Pancreas (tissue), 10 donors: Measurements from ENCODE around the gene LRP6. TPM values are rescaled to one million over a fixed set of nuclear protein-coding genes. Genes with fewer than 3 reads are reported as not detected.
A peak's percentile ranks its signal among the peaks of the same experiment; 100 is the strongest.
"Not testable (repeated sequence)": the region's sequence is repeated elsewhere in the genome, so short reads cannot be mapped to it uniquely, and the experiment has no call there.

Source experiments
- ATAC-seq, 4 donors: fragments of 200-7000 bp; cut with Tn5 transposase; one replicate each; pipeline versions ENCODE4 v1.8.0 to v1.9.1; 2020; ENCODE audit warnings: mild to moderate bottlenecking in 4 of 4, moderate library complexity in 4 of 4
- DNase-seq, 6 donors: peaks; one replicate each; pipeline ENCODE4 v3.0.0-alpha.2; 2020
- FAIRE-seq: peaks from 2 replicates; lab custom pipeline; 2012; peaks lifted over from hg19 to GRCh38; lab: Jason Lieb, UNC
- H3K27ac ChIP-seq, 4 donors: fragments of 200-600 bp; sonication (generic); 1 replicate in 3 of 4; 2 replicates in 1 of 4; pipeline versions ENCODE4 v1.5.0 to v1.8.0; 2020
- H3K27me3 ChIP-seq, 4 donors: fragments of 200-600 bp; one replicate each; pipeline ENCODE4 v1.8.0; 2021
- H3K36me3 ChIP-seq, 3 donors: fragments of 200-600 bp; sonication (generic) in 1 of 3; one replicate each; pipeline versions ENCODE4 v1.5.0 to v1.8.0; 2020 to 2021
- H3K4me1 ChIP-seq, 3 donors: fragments of 200-600 bp; one replicate each; pipeline ENCODE4 v1.8.0; 2021
- H3K4me3 ChIP-seq, 4 donors: fragments of 200-600 bp; sonication (generic) in 2 of 4; one replicate each; pipeline versions ENCODE4 v1.5.0 to v1.8.0; 2020 to 2021
- H3K9me3 ChIP-seq, 4 donors: fragments of 200-600 bp; one replicate each; pipeline ENCODE4 v1.8.0; 2021
- CTCF ChIP-seq, 4 donors: fragments of 200-600 bp; sonication (generic) in 3 of 4; IDR thresholded peaks; one replicate each; pipeline versions ENCODE4 v1.5.0 to v1.8.0; 2021; ENCODE audit warnings: antibody characterized with exemption in 4 of 4
- WGBS, 2 donors: extraction: QIAGEN DNeasy Blood & Tissue Kit; methylation state at CpG; one replicate each; pipeline ENCODE4 v1.1.7; 2013; 5-methylcytosine and 5-hydroxymethylcytosine counted together
- intact Hi-C, 3 donors: fragments of 100-400 bp; cut with DNase I; formaldehyde crosslinking; loops; one replicate each; pipeline versions ENCODE4 v1.11.1 to v1.14.2; 2022
- polyA plus RNA-seq, 2 donors: library from polyadenylated mRNA; stranded (reverse); fragments of 200-250 nt; gene quantifications; one replicate each; pipeline ENCODE4 v1.2.3, GENCODE V29; 2013
- total RNA-seq, 6 donors: library from RNA; stranded (reverse); fragmentation: NEBNext Ultra II Directional in 4 of 6; extraction: Animal tissue kit (Norgen Biotek cat#: 25700) in 4 of 6; gene quantifications; one replicate each; pipeline versions ENCODE4 v1.2.1 to v1.2.4, GENCODE V29; 2021 to 2023
- donor health status: healthy with polysubstance abuse.
- donor health status: DM: no; HTN: no; CAD: no; lungs with moderate emphysema.
- donor health status: DM: no; HTN: no; CAD: no.
- donor health status: control.
- donor health status: control.
- donor health status: Bipolar disorder and iron deficiency.
- donor health status: DM: yes; HTN: yes; CAD: no.
- donor health status: DM: no; HTN: no; CAD: no.
- donor health status: DM: no; HTN: no; CAD: no.
- donor health status: DM: yes; HTN: yes; CAD: no.

The LRP6 gene
- total and polyA plus RNA-seq, 8 donors: 6.1 to 28.3 (median 21.2) TPM

- TF ChIP-seq CTCF (IDR thresholded peaks at IDR 0.05): no peak
- intact Hi-C loops: no loop called here
- FAIRE-seq (no peak), ATAC-seq (no peak), DNase-seq (no peak)
- Histone ChIP-seq H3K36me3 (no peaks in the 10 kb centered on the region), H3K4me1 (peaks cover 0 to 12% (median 2%) of the 10 kb centered on the region in 3 donors), H3K27me3 (no peaks in the 10 kb centered on the region), H3K4me3 (no peak overlapping the region), H3K9me3 (no peaks in the 10 kb centered on the region), H3K27ac (no peak overlapping the region)
- 57% methylated on average over 1 of the region's 1 CpG for whole genome bisulfite sequencing, 2 donors
These were observed 109.4 kb downstream of the LRP6 start for GRCh38 chr12:12157424-12157823.

GRCh38 chr12:12156828-12157227 lies 110.0 kb downstream of the LRP6 start:
- 70 to 80% methylated on average over 2 of the region's 2 CpGs for WGBS, 2 donors

GRCh38 chr12:12156116-12156515 lies 110.7 kb downstream of the LRP6 start:
- ATAC-seq (peak in 3 of 4 donors; percentile 32 to 54 (median 47)), FAIRE-seq (no peak), DNase-seq (no peak)
- Histone ChIP-seq H3K9me3 (no peaks in the 10 kb centered on the region), H3K36me3 (no peaks in the 10 kb centered on the region), H3K27me3 (no peaks in the 10 kb centered on the region), H3K27ac (no peak overlapping the region), H3K4me1 (peaks cover 0 to 12% (median 2%) of the 10 kb centered on the region in 3 donors), H3K4me3 (no peak overlapping the region)
- WGBS, 2 donors: 50 to 53% methylated on average over 6 of the region's 6 CpGs
- no peak for TF ChIP-seq CTCF (IDR thresholded peaks at IDR 0.05)
- intact Hi-C loops: no loop called here

More at GRCh38 chr12:12156828-12157227, 110.0 kb downstream of the LRP6 start:
- TF ChIP-seq CTCF (IDR thresholded peaks at IDR 0.05): no peak
- H3K36me3 ChIP-seq: no peaks in the 10 kb centered on the region
- no peak overlapping the region for H3K27ac ChIP-seq
- ATAC-seq (peak in 3 of 4 donors; percentile 23 to 60 (median 36)), DNase-seq (no peak), FAIRE-seq (no peak)
- intact Hi-C loops: no loop called here
- peaks cover 0 to 12% (median 2%) of the 10 kb centered on the region in 3 donors for H3K4me1 ChIP-seq
- no peaks in the 10 kb centered on the region for H3K9me3 ChIP-seq
- no peaks in the 10 kb centered on the region for H3K27me3 ChIP-seq
- H3K4me3 ChIP-seq: no peak overlapping the region

GRCh38 chr12:12153596-12153995 lies 113.2 kb downstream of the LRP6 start:
- no peak for DNase-seq
- no peak for FAIRE-seq
- Histone ChIP-seq H3K36me3 (peaks cover 0 to 17% (median 0%) of the 10 kb centered on the region in 3 donors), H3K9me3 (no peaks in the 10 kb centered on the region), H3K4me1 (peaks cover 0 to 7% (median 2%) of the 10 kb centered on the region in 3 donors), H3K27me3 (no peaks in the 10 kb centered on the region), H3K4me3 (no peak overlapping the region), H3K27ac (no peak overlapping the region)
- 88 to 90% methylated on average over 3 of the region's 3 CpGs for WGBS, 2 donors
- intact Hi-C loops: no loop called here
- ATAC-seq: no peak
- no peak for TF ChIP-seq CTCF (IDR thresholded peaks at IDR 0.05)

- no peak for TF ChIP-seq CTCF (IDR thresholded peaks at IDR 0.05)
- ATAC-seq (no peak), FAIRE-seq (no peak), DNase-seq (no peak)
- no peaks in the 10 kb centered on the region for H3K27me3 ChIP-seq
- H3K36me3 ChIP-seq: peaks cover 0 to 41% (median 6%) of the 10 kb centered on the region in 3 donors
- no peak overlapping the region for H3K4me3 ChIP-seq
- H3K27ac ChIP-seq: no peak overlapping the region
- no peaks in the 10 kb centered on the region for H3K9me3 ChIP-seq
- no peaks in the 10 kb centered on the region for H3K4me1 ChIP-seq
- 89 to 91% methylated on average over 6 of the region's 6 CpGs for WGBS, 2 donors
- intact Hi-C loops: no loop called here
These were observed 119.7 kb downstream of the LRP6 start for GRCh38 chr12:12147111-12147510.

GRCh38 chr12:12144531-12144930 lies 122.3 kb downstream of the LRP6 start:
- ATAC-seq, H3K4me1 ChIP-seq, FAIRE-seq, H3K4me3 ChIP-seq, H3K9me3 ChIP-seq, H3K27ac ChIP-seq, H3K27me3 ChIP-seq, DNase-seq, intact Hi-C loops: not testable (repeated sequence)
- WGBS, 2 donors: 60 to 100% methylated on average over 1 of the region's 1 CpG
- peaks cover 0 to 32% (median 6%) of the 10 kb centered on the region in 3 donors for H3K36me3 ChIP-seq
